HepG2 (cell line): ENCODE results near the gene COL5A1.

Source experiments
- ATF1 ChIP-seq: IDR thresholded peaks from 2 replicates; pipeline ENCODE4 v1.6.1; 2016; ENCODE audit warnings: mild to moderate bottlenecking, control low read depth
- FOXA1 ChIP-seq, 2 experiments: fragments of 450-650 bp in 1 of 2; sonication (generic) in 1 of 2; formaldehyde crosslinking in 1 of 2; IDR thresholded peaks; 2 replicates each; pipeline versions ENCODE4 v1.4.0 to v1.6.1; 2016 to 2020; ENCODE audit warnings: missing genetic modification reagents in 1 of 2
- SIN3A ChIP-seq: IDR thresholded peaks from 2 replicates; pipeline ENCODE4 v1.6.1; 2011; ENCODE audit warnings: low read depth, mild to moderate bottlenecking, control low read depth, low read length, borderline replicate concordance
- TAF1 ChIP-seq: sonication (generic); formaldehyde crosslinking; IDR thresholded peaks from 2 replicates; pipeline ENCODE4 v1.4.0; 2020; ENCODE audit warnings: missing genetic modification reagents
- ZBTB1 ChIP-seq: sonication (generic); formaldehyde crosslinking; IDR thresholded peaks from 2 replicates; pipeline ENCODE4 v1.4.0; 2020; ENCODE audit warnings: missing genetic modification reagents, borderline replicate concordance
- ZNF275 ChIP-seq: sonication (generic); formaldehyde crosslinking; IDR thresholded peaks from 2 replicates; pipeline ENCODE4 v1.8.0; 2022; ENCODE audit warnings: missing genetic modification reagents, mild to moderate bottlenecking, inconsistent platforms, borderline replicate concordance
- ZNF3 ChIP-seq: IDR thresholded peaks from 2 replicates; pipeline ENCODE4 v1.7.0; 2017; ENCODE audit warnings: inconsistent platforms
- ZNF432 ChIP-seq: sonication (generic); formaldehyde crosslinking; IDR thresholded peaks from 2 replicates; pipeline ENCODE4 v1.5.0; 2020; ENCODE audit warnings: missing genetic modification reagents, mild to moderate bottlenecking, borderline replicate concordance
- ZNF788 ChIP-seq: sonication (generic); formaldehyde crosslinking; IDR thresholded peaks from 2 replicates; pipeline ENCODE4 v1.5.0; 2020; ENCODE audit warnings: mild to moderate bottlenecking, missing genetic modification reagents, borderline replicate concordance
- TF ChIP-seq, protein P1 (sequence below): sonication (generic); formaldehyde crosslinking; IDR thresholded peaks from 2 replicates; pipeline ENCODE4 v1.5.0; 2020; ENCODE audit warnings: missing genetic modification reagents, mild to moderate bottlenecking, borderline replicate concordance
- TF ChIP-seq, protein P2 (sequence below): sonication (generic); formaldehyde crosslinking; IDR thresholded peaks from 2 replicates; pipeline ENCODE4 v1.5.0; 2020; ENCODE audit warnings: mild to moderate bottlenecking, missing genetic modification reagents, moderate library complexity
- TF ChIP-seq, protein P3 (sequence below), 2 experiments: sonication (generic) in 1 of 2; formaldehyde crosslinking in 1 of 2; IDR thresholded peaks; 2 replicates each; pipeline versions ENCODE4 v1.5.1 to v1.6.1; 2011 to 2020; ENCODE audit warnings: borderline replicate concordance in 1 of 2, low read depth in 1 of 2, low read length in 1 of 2, mild to moderate bottlenecking in 1 of 2, missing genetic modification reagents in 1 of 2, moderate library complexity in 1 of 2
- TF ChIP-seq, protein P4 (sequence below): sonication (generic); formaldehyde crosslinking; IDR thresholded peaks from 2 replicates; pipeline ENCODE4 v1.8.1; 2023; ENCODE audit warnings: mild to moderate bottlenecking, missing genetic modification reagents

DNA sequence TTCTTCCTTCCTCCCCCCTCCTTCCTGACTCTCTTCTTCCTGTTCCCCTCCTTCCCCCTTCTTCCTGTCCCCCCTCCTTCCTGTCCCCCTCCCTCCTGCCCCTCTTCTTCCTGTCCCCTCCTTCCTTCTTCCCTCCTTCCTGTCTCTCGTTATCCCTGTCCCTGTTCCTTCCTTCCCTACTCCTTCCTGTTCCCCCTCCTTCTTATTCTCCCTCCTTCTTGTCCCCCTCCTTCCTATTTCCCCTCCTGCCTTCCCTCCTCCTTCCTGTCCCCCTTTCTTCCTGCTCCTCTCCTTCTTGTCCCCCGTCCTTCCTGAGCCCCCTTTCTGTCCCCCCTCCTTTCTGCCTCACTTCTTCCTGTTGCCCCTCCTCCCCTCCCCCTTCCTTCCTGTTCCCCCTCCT lies 70.6 kb downstream of the COL5A1 start:
- TF ChIP-seq, protein P1, sequence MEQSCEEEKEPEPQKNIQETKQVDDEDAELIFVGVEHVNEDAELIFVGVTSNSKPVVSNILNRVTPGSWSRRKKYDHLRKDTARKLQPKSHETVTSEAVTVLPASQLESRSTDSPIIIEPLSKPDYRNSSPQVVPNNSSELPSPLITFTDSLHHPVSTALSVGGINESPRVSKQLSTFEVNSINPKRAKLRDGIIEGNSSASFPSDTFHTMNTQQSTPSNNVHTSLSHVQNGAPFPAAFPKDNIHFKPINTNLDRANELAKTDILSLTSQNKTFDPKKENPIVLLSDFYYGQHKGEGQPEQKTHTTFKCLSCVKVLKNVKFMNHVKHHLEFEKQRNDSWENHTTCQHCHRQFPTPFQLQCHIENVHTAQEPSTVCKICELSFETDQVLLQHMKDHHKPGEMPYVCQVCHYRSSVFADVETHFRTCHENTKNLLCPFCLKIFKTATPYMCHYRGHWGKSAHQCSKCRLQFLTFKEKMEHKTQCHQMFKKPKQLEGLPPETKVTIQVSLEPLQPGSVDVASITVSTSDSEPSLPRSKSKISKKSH (CRISPR knock-in tag), result no peak
- TF ChIP-seq ZBTB1 (CRISPR knock-in tag), result no peak
- TF ChIP-seq ZNF432, result no peak
- TF ChIP-seq, protein P2, sequence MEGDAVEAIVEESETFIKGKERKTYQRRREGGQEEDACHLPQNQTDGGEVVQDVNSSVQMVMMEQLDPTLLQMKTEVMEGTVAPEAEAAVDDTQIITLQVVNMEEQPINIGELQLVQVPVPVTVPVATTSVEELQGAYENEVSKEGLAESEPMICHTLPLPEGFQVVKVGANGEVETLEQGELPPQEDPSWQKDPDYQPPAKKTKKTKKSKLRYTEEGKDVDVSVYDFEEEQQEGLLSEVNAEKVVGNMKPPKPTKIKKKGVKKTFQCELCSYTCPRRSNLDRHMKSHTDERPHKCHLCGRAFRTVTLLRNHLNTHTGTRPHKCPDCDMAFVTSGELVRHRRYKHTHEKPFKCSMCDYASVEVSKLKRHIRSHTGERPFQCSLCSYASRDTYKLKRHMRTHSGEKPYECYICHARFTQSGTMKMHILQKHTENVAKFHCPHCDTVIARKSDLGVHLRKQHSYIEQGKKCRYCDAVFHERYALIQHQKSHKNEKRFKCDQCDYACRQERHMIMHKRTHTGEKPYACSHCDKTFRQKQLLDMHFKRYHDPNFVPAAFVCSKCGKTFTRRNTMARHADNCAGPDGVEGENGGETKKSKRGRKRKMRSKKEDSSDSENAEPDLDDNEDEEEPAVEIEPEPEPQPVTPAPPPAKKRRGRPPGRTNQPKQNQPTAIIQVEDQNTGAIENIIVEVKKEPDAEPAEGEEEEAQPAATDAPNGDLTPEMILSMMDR, result no peak
- TF ChIP-seq ATF1, result no peak
- TF ChIP-seq, protein P3, sequence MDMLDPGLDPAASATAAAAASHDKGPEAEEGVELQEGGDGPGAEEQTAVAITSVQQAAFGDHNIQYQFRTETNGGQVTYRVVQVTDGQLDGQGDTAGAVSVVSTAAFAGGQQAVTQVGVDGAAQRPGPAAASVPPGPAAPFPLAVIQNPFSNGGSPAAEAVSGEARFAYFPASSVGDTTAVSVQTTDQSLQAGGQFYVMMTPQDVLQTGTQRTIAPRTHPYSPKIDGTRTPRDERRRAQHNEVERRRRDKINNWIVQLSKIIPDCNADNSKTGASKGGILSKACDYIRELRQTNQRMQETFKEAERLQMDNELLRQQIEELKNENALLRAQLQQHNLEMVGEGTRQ (IDR thresholded peaks at IDR 0.05; ENCODE audit: low read depth, low read length), result no peak
- TF ChIP-seq, protein P3 (CRISPR knock-in tag; IDR thresholded peaks at IDR 0.05; ENCODE audit: borderline replicate concordance), result no peak
- TF ChIP-seq TAF1 (CRISPR knock-in tag), result no peak
- TF ChIP-seq, protein P4, sequence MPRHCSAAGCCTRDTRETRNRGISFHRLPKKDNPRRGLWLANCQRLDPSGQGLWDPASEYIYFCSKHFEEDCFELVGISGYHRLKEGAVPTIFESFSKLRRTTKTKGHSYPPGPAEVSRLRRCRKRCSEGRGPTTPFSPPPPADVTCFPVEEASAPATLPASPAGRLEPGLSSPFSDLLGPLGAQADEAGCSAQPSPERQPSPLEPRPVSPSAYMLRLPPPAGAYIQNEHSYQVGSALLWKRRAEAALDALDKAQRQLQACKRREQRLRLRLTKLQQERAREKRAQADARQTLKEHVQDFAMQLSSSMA (CRISPR knock-in tag), result no peak
- no peak for TF ChIP-seq ZNF275 (CRISPR knock-in tag)
- no peak for TF ChIP-seq ZNF3 (CRISPR knock-in tag)
- TF ChIP-seq ZNF788 (CRISPR knock-in tag), result no peak
- TF ChIP-seq SIN3A, result no peak
- no peak for TF ChIP-seq FOXA1 (IDR thresholded peaks at IDR 0.05)
- no peak for TF ChIP-seq FOXA1 (CRISPR knock-in tag; IDR thresholded peaks at IDR 0.05)
